Epithelial cell of esophagus (primary cell): ENCODE data around the gene LPP.
A peak's percentile ranks its signal among the peaks of the same experiment; 100 is the strongest.

Experiments used
- DNase-seq: peaks from one replicate; pipeline ENCODE4 v3.0.0; 2010; ENCODE audit warnings: low read depth
- H3K4me3 ChIP-seq: 2 replicates; pipeline ENCODE4 v1.5.1; 2011; ENCODE audit warnings: mild to moderate bottlenecking, low read length, control low read depth
- CTCF ChIP-seq: IDR thresholded peaks from 2 replicates; pipeline ENCODE4 v1.5.1; 2011; ENCODE audit warnings: low read depth, mild to moderate bottlenecking, low read length, control low read depth, inconsistent platforms; ENCODE audit not compliant: insufficient read depth; ENCODE audit errors: missing control alignments

The LPP gene

GRCh38 chr3:188680605-188681004 lies 526.6 kb downstream of the LPP start:
- no peak overlapping the region for H3K4me3 ChIP-seq
- DNase-seq, result no peak
- no peak for TF ChIP-seq CTCF

GRCh38 chr3:188682316-188682715 lies 528.4 kb downstream of the LPP start:
- no peak for TF ChIP-seq CTCF
- DNase-seq, result no peak
- no peak overlapping the region for H3K4me3 ChIP-seq

GRCh38 chr3:188683032-188683521 lies 529.1 kb downstream of the LPP start:
- DNase-seq, result peak; percentile 82
- H3K4me3 ChIP-seq, result no peak overlapping the region
- no peak for TF ChIP-seq CTCF

DNA sequence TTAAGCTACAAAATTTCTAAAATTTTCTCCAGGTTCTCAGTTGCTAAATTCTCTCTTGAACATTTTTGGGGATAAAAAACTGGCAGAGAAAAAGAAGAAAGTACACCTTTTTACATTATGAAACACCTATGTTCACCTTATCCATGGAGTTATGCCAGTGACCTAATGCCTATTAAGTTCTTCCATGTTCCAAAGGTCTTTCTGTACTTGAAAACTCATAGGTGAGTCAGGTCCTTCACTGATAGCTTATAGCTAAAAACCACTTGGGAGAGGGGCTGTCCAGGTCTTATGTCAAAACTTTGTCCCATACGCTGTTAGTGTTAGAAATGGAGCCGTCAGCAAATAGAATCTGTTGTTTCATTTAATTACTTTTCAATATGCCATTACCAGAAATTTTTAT lies 530.3 kb downstream of the LPP start:
- TF ChIP-seq CTCF, result no peak
- no peak overlapping the region for H3K4me3 ChIP-seq
- DNase-seq, result no peak

- TF ChIP-seq CTCF, result no peak
- DNase-seq, result peak; percentile 36
- H3K4me3 ChIP-seq, result no peak overlapping the region
Measured at GRCh38 chr3:188685789-188686188, 531.8 kb downstream of the LPP start.

- no peak for TF ChIP-seq CTCF
- no peak for DNase-seq
- no peak overlapping the region for H3K4me3 ChIP-seq
Measured at GRCh38 chr3:188686324-188686723, 532.4 kb downstream of the LPP start.

GRCh38 chr3:188687389-188687788 lies 533.4 kb downstream of the LPP start:
- TF ChIP-seq CTCF, result peak; percentile 20
- H3K4me3 ChIP-seq, result no peak overlapping the region
- DNase-seq, result peak; percentile 50
